Measurements from ENCODE around the gene CLDN2.

Gene CLDN2

DNA sequence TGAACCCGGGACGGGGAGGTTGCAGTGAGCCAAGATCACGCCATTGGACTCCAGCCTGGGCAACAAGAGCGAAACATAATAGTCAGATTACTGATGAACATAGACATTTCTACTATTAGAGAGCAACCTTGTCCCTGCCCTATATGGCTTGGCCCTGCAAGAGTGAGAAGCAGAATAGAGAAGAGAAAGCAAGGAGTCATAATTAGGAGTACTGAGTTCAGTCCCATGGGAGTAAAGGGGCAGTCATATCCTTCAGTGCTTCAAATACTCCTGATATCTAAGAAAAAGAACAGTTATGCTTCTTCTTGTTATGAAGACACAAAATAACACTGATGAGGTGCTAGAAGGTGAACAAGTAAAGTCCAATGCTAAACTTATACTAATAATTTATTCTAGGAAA, 33.8 kb downstream of the CLDN2 start:
- Histone ChIP-seq H3K9ac (no peak overlapping the region), H3K4me2 (no peak overlapping the region), H3K36me3 (ENCODE audit: insufficient read depth) (no peaks in the 10 kb centered on the region), H3K4me3 (IDR thresholded peaks at IDR 0.05; ENCODE audit: insufficient read depth, low read depth, low read length) (no peak overlapping the region), H3K4me1 (ENCODE audit: low read depth, poor library complexity, severe bottlenecking) (no peaks in the 10 kb centered on the region), H3K27me3 (ENCODE audit: insufficient read depth, low read depth) (no peaks in the 10 kb centered on the region), H3K79me2 (ENCODE audit: insufficient read depth, low read depth) (no peaks in the 10 kb centered on the region), H2AFZ (ENCODE audit: low read depth) (no peak overlapping the region), H3K27ac (no peak overlapping the region), H4K20me1 (ENCODE audit: insufficient read depth) (no peaks in the 10 kb centered on the region)
- TF ChIP-seq, protein P1, sequence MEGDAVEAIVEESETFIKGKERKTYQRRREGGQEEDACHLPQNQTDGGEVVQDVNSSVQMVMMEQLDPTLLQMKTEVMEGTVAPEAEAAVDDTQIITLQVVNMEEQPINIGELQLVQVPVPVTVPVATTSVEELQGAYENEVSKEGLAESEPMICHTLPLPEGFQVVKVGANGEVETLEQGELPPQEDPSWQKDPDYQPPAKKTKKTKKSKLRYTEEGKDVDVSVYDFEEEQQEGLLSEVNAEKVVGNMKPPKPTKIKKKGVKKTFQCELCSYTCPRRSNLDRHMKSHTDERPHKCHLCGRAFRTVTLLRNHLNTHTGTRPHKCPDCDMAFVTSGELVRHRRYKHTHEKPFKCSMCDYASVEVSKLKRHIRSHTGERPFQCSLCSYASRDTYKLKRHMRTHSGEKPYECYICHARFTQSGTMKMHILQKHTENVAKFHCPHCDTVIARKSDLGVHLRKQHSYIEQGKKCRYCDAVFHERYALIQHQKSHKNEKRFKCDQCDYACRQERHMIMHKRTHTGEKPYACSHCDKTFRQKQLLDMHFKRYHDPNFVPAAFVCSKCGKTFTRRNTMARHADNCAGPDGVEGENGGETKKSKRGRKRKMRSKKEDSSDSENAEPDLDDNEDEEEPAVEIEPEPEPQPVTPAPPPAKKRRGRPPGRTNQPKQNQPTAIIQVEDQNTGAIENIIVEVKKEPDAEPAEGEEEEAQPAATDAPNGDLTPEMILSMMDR (conservative IDR thresholded peaks at IDR 0.05; ENCODE audit: low read depth, low read length) = no peak

DNA sequence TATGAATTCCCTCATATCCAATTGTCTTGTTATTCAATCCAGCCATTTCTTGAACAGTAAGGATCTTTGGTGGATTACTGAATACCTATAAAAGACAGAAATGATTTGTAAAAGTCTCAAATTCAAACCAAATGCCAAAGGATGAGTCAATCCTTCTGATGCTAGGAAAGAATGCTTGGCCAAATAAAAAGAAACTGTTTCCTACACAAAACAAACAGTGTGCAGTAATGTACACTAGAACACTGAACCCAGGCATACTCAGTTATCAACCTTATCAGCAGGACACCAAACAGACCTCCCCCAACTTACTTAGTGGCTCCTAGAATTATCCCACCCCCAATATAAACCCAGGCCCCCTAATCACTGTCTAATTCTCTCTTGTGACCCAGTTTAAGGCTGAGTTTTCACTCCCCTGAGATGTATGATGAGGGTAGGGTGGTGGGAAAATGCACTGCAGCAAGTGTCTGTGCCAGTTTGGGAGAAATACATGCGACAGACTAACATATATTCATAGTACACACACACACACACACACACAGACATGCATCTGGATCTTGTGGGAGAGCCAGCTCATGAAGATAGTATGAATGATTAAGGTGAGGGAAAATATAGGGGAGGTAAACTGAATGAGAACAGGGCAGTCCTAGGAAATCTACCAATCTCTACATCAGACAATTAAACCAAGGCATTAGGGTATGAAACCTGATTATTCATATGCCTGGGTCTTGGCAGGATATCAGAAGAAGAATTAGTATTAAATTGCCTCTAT, 35.0 kb downstream of the CLDN2 start:
- no peak overlapping the region for H2AFZ ChIP-seq (ENCODE audit: low read depth)
- H3K4me2 ChIP-seq = no peak overlapping the region
- H3K4me3 ChIP-seq (IDR thresholded peaks at IDR 0.05; ENCODE audit: insufficient read depth, low read depth, low read length) = no peak overlapping the region
- no peaks in the 10 kb centered on the region for H4K20me1 ChIP-seq (ENCODE audit: insufficient read depth)
- no peaks in the 10 kb centered on the region for H3K27me3 ChIP-seq (ENCODE audit: insufficient read depth, low read depth)
- no peak overlapping the region for H3K9ac ChIP-seq
- no peak overlapping the region for H3K27ac ChIP-seq
- no peaks in the 10 kb centered on the region for H3K4me1 ChIP-seq (ENCODE audit: low read depth, poor library complexity, severe bottlenecking)
- no peaks in the 10 kb centered on the region for H3K36me3 ChIP-seq (ENCODE audit: insufficient read depth)
- H3K79me2 ChIP-seq (ENCODE audit: insufficient read depth, low read depth) = no peaks in the 10 kb centered on the region
- TF ChIP-seq, protein P1 (conservative IDR thresholded peaks at IDR 0.05; ENCODE audit: low read depth, low read length) = no peak

DNA sequence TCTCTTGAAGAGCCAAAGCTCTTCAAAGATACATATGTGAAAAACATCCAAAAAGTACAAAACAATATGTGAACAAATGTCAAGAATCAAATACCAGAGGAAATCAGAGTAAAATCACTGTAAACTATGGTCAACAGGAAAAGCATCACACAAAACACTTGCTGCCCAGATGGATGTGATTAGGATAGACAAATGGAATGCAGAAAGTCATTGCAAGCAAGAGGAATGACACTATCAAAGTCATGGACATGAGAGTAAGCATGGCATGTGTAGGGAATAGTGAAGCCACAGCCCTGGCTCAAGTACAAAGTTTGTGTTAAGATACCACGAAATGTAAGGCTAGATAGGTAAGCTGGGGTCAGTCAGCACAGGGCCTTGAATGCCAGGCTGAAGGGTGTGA, 37.7 kb downstream of the CLDN2 start:
- Histone ChIP-seq H3K4me2 (no peak overlapping the region), H3K4me1 (ENCODE audit: low read depth, poor library complexity, severe bottlenecking) (no peaks in the 10 kb centered on the region), H2AFZ (ENCODE audit: low read depth) (no peak overlapping the region), H3K27ac (no peak overlapping the region), H3K4me3 (IDR thresholded peaks at IDR 0.05; ENCODE audit: insufficient read depth, low read depth, low read length) (no peak overlapping the region), H3K36me3 (ENCODE audit: insufficient read depth) (no peaks in the 10 kb centered on the region), H4K20me1 (ENCODE audit: insufficient read depth) (no peaks in the 10 kb centered on the region), H3K9ac (no peak overlapping the region), H3K27me3 (ENCODE audit: insufficient read depth, low read depth) (no peaks in the 10 kb centered on the region), H3K79me2 (ENCODE audit: insufficient read depth, low read depth) (no peaks in the 10 kb centered on the region)
- TF ChIP-seq, protein P1 (conservative IDR thresholded peaks at IDR 0.05; ENCODE audit: low read depth, low read length) = no peak

DNA sequence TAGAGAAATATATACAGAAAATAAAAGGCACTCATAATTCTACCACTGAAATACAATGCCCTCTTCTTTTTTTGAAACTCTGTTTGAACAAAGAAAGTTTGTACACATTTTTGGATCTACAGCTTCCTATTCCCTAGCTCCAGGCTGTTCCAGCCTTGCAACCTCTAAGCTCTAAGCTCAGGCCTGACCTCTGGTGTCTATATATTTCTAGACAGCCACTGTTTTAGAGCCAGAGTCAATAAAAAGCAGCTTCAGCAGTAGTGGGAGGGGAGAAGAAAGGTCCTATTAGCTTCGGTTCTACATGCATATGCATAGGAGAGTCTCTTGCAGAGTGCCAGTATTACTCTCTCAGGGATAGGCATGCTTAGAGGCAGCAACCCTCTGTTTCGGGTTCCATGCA, 39.7 kb downstream of the CLDN2 start:
- H3K4me3 ChIP-seq (IDR thresholded peaks at IDR 0.05; ENCODE audit: insufficient read depth, low read depth, low read length) = no peak overlapping the region
- no peaks in the 10 kb centered on the region for H3K27me3 ChIP-seq (ENCODE audit: insufficient read depth, low read depth)
- H3K4me1 ChIP-seq (ENCODE audit: low read depth, poor library complexity, severe bottlenecking) = no peaks in the 10 kb centered on the region
- no peak overlapping the region for H3K27ac ChIP-seq
- TF ChIP-seq, protein P1 (conservative IDR thresholded peaks at IDR 0.05; ENCODE audit: low read depth, low read length) = no peak
- no peak overlapping the region for H2AFZ ChIP-seq (ENCODE audit: low read depth)
- H4K20me1 ChIP-seq (ENCODE audit: insufficient read depth) = no peaks in the 10 kb centered on the region
- no peaks in the 10 kb centered on the region for H3K79me2 ChIP-seq (ENCODE audit: insufficient read depth, low read depth)
- no peak overlapping the region for H3K4me2 ChIP-seq
- no peak overlapping the region for H3K9ac ChIP-seq
- H3K36me3 ChIP-seq (ENCODE audit: insufficient read depth) = no peaks in the 10 kb centered on the region

Data from KMS-11 (cell line).